Adipose tissue (tissue), 3 donors: ENCODE results near the gene SRGAP2B. TPM values are rescaled to one million over a fixed set of nuclear protein-coding genes. Genes with fewer than 3 reads are reported as not detected.
"Not testable (repeated sequence)": the region's sequence is repeated elsewhere in the genome, so short reads cannot be mapped to it uniquely, and the experiment has no call there.

Experiments used
- H3K27ac ChIP-seq: one replicate; pipeline ENCODE4 v1.5.1; 2013; ENCODE audit warnings: low read depth, low read length
- WGBS, 3 donors: extraction: QIAGEN DNeasy Blood & Tissue Kit; methylation state at CpG; one replicate each; pipeline ENCODE4 v1.1.7; 2013; 5-methylcytosine and 5-hydroxymethylcytosine counted together
- polyA plus RNA-seq, 3 donors: library from polyadenylated mRNA; stranded (reverse); fragments of 200-250 nt; gene quantifications; one replicate each; pipeline ENCODE4 v1.2.3, GENCODE V29; 2013
- donor health status: healthy with polysubstance abuse.
- donor health status: Bipolar disorder and iron deficiency.
- donor health status: healthy.

SRGAP2B gene
- polyA plus RNA-seq, 3 donors = 2.9 to 15.5 (median 9.0) TPM

GRCh38 chr1:144971936-144972335, 123.2 kb downstream of the SRGAP2B start:
- not testable (repeated sequence) for H3K27ac ChIP-seq
- no CpG with 5 or more reads among the region's 3 CpGs for WGBS, 3 donors

- H3K27ac ChIP-seq = not testable (repeated sequence)
- 68 to 91% (median 79%) methylated on average over 2 to 3 of the region's 3 CpGs for WGBS, 3 donors
Measured at GRCh38 chr1:144966488-144966887, 128.6 kb downstream of the SRGAP2B start.

DNA sequence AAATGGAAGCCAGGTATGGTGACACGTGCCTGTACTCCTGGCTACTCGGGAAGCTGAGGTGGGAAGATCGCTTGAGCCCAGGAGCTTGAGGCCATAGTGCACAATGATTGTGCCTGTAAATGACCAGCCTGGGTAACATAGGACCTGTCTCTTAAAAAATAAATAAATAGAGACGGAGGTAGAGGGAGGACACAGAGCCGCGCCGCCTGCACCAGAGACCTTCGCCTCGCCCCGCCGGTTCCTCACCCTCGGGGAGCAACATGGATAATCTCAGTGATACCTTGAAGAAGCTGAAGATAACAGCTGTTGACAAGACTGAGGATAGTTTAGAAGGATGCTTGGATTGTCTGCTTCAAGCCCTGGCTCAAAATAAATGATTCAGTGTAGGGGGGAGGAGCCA, 130.4 kb downstream of the SRGAP2B start:
- WGBS, 3 donors = 98 to 99% (median 98%) methylated on average over 9 to 11 of the region's 12 CpGs
- not testable (repeated sequence) for H3K27ac ChIP-seq

DNA sequence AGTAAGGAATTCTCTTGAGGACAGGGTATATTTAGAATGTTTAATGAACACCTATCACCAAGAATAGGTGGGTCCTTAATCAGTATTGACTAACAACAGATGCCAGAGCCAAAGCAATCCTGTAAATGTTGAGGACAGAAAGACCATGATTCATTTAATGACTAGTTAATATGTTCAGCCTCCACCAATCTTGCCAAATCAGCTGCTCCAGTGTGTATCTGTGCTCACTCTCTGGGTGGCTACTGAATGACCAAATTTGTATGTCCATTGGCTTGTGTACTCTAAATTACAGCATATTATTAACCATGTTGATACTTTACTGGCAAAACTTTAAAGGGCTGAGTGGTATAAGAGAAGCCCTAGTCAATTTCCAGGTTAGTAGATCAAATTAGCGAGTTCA, 130.9 kb downstream of the SRGAP2B start:
- 100% methylated on average over 1 of the region's 1 CpG; no CpG with 5 or more reads in 2 of the 3 donors for WGBS, 3 donors
- H3K27ac ChIP-seq = not testable (repeated sequence)

DNA sequence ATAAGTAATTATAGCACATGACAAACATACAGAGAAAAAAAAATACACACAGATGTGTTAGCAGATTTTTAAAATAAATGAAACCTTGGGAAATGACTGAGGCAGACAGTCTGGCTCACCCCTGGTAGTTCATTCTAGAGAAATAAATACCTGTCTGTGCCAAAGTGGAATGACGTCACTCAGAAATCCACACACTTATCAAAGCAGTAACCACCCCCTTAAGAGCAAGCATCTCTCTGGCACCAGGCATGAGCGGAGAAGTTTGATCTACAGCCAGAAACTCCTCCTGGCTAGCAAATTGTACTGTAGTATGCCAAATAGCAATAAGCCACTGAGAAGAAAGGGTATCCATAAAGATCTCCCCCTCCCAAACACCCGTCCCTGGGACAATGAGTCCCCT, 131.6 kb downstream of the SRGAP2B start:
- WGBS, 3 donors = 65 to 81% (median 78%) methylated on average over 3 of the region's 3 CpGs
- H3K27ac ChIP-seq = not testable (repeated sequence)

DNA sequence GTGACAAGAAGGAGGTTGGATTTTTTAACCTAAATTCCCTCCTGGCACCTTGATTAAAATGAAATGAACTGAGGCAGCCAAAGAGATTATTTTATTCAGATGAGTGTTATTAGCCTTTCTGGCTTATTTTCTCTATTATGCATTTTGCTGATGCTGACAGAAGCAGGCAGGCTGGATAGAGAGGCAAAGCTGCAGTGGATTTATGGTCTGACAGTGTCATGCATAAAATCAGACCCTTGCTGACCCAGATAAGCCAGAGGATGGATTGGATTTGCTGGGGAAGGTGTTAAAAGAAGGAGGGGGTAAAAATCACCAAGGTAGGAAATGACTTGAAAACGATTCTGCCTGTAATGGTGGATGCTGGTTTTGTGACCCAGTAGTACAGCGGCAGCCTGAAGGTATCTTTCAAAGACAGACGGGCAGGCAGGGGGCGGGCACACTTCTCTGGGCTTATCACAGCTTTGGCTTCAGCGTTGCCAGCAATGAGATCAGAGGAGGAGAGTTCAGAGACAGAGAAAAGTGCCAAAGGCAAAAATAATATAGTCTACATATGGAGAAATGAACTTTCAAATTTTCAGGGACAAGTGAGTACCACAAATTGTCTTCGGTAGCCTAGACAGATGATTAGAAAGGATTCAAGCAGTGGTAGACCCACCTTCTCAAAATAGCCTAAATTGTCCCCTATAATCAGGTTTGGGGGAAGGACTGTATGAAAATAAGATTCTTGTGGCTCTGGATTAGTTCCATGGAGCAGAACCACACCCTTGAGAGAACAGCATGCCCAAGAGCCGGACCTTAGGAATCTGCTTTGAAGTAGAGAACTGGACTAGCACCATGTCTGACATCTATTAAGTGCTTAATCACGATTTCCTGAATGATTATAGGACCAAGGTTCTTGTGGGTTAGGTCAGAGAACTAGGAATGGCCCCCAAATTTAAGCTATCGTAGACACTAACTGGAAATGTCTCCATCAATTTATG, 133.2 kb downstream of the SRGAP2B start:
- H3K27ac ChIP-seq = not testable (repeated sequence)
- no CpG with 5 or more reads among the region's 9 CpGs for WGBS, 3 donors

DNA sequence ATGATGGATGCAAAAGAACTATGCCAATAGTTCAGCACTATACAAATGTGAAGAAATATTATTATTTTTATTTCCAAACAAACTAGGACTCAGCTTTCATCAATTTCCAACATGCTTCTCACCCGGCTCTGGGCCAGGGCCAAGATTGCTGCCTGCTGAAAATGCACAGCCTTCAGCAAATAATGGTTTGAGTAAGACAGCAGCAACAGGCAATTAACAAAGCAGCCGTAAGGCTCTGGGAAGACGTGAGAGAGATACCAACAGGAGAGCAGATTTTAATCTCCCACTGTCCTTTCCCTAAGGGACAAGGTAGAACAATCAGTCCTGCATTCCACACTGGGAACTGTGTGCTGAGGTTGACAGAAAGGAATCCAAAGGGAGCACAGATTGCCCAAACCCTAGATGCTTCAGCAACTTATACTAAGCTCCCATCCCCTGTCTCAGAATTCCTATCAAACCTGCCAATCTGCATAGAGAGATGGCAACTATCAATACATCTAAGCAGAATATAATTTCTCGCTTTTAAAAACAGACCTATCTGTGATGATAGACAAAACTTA, 134.1 kb downstream of the SRGAP2B start:
- 77 to 100% (median 94%) methylated on average over 1 of the region's 4 CpGs for WGBS, 3 donors
- not testable (repeated sequence) for H3K27ac ChIP-seq

- WGBS, 3 donors = no CpG with 5 or more reads among the region's 2 CpGs
- H3K27ac ChIP-seq = not testable (repeated sequence)
Measured at GRCh38 chr1:144948390-144948789, 146.7 kb downstream of the SRGAP2B start.

- not testable (repeated sequence) for H3K27ac ChIP-seq
- 51 to 86% (median 55%) methylated on average over 1 of the region's 1 CpG for WGBS, 3 donors
Measured at GRCh38 chr1:144947495-144947894, 147.6 kb downstream of the SRGAP2B start.

DNA sequence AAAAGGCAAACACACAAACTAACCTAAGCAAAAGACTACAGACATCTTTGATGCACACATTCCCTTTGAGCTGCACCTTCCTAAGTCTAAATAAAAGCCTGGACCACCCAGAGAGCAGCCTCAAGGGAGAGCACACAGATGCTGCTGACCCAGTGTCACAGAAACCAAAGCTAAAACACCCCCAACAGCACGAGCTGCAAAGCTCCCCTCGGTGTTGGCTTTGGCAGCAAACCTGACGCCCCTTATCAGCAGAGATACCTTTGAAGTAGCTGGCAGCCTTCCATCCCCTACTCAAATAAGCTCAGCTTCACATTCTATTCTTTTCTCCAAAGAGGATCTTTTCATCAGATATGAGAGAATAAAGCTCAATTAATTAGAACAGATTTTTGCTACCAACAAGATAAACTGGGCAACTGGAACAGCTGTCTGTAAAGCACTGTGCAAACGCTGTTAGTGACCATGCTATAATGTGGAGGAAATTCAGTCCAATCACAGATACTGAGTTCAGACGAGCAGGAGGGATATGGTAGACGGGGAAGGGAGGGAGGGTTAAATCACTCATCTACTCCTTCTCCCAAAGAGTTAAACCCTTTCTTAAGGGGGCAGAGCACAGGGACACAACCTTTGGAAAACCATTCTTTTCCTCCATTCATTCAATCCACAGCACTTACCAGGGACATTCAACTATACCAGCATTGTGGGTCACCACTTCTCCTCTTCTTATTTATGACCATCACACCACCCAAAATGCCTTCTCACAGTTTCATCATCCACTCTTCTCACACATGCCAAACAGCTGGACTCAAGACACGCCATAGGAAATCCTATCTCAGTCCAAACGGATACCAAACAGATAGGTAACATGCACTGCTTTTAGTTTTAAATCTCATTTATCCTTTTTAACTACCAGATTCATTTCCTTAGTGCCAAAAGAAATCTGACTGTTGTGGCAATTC, 148.3 kb downstream of the SRGAP2B start:
- WGBS, 3 donors = no CpG with 5 or more reads among the region's 8 CpGs
- not testable (repeated sequence) for H3K27ac ChIP-seq

DNA sequence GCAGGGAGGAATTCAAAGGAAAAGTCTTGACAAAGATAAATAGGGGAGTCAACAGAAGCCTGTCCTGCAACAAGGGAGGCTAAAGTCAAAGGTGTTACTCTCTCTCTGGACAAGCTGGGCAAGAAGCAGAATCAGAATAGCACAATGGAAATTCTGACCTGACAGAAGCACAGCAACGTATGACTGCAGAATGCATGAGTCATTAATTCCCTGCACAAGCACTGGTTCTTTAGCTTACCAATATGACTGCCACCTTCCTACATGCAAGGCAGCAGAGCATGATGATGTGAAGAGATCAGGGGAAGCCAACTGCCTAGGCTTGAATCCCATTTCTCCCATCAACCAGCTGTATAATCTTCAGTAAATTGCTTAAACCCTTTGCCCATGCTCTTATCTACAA, 153.4 kb downstream of the SRGAP2B start:
- WGBS, 3 donors = 33% methylated on average over 1 of the region's 1 CpG; no CpG with 5 or more reads in 2 of the 3 donors

GRCh38 chr1:144940054-144940453, 155.1 kb downstream of the SRGAP2B start:
- H3K27ac ChIP-seq = not testable (repeated sequence)
- no CpG with 5 or more reads among the region's 2 CpGs for WGBS, 3 donors

More for the DNA sequence above, 153.4 kb downstream of the SRGAP2B start:
- not testable (repeated sequence) for H3K27ac ChIP-seq

GRCh38 chr1:144938627-144939026, 156.5 kb downstream of the SRGAP2B start:
- H3K27ac ChIP-seq = not testable (repeated sequence)

DNA sequence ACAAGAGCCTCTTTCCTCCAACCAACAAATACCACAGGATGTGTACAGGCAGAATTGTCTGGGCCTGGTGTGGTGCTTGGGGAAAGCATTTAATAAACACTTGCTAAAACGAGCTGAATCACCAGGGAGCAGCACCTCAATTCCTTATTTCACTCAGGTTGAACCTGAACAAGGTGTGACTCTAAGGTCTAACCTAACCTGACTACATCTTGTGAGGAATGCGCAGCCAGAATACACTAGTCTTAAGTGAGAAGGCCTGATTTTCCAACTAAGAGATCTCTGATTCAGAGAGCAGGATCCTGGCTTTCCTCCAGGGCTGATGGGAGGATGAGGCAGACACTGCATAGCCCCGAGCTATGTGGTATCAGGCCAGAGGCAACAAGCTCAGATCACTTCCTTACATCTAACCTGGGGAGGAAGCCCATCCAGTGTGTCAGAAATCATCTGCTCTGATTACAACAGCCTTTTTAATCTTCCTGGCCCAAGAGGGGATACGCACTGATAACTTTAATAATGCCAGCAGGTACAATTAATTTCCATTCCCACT, 158.9 kb downstream of the SRGAP2B start:
- WGBS, 3 donors = 91 to 100% methylated on average over 1 of the region's 4 CpGs; no CpG with 5 or more reads in 1 of the 3 donors
- not testable (repeated sequence) for H3K27ac ChIP-seq

DNA sequence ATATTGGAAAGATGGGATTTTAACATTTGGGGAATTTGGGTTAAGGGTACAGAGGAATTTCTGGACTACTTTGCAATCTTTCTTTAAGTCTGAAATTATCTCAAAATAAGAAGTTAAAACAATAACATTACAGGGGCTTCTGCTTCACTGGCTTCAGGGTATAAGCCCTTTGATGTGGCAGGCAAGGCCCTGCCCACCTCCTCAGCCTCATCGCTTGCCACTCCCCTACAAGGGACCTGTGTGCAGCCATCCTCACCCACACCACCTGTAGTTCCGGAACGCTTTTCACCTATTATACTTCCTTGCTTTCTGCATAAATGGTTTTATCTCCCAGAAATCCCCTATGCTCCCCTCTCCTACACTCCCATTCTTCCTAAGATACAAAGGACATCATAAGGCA, 159.8 kb downstream of the SRGAP2B start:
- WGBS, 3 donors = no CpG with 5 or more reads among the region's 3 CpGs
- H3K27ac ChIP-seq = not testable (repeated sequence)

DNA sequence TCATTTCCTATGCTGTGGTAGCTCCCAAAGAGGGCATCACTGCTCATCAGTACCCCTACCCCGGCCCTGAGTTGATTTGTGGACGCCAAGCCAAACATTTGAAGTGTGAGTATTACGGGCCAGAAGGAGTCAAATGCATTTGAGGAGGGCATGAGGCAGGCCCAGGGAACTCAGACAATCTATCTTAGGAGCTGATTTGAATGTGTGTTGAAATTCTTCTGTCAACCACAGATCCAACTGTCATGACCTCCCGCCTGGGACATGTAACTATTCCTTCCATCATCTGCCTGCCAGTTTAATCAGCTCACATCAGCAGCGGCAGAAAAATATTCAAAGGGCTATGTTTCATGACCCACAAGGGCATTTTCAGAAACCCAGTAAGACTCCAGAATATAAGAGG, 162.1 kb downstream of the SRGAP2B start:
- not testable (repeated sequence) for H3K27ac ChIP-seq
- 82 to 96% (median 95%) methylated on average over 4 of the region's 5 CpGs for WGBS, 3 donors

DNA sequence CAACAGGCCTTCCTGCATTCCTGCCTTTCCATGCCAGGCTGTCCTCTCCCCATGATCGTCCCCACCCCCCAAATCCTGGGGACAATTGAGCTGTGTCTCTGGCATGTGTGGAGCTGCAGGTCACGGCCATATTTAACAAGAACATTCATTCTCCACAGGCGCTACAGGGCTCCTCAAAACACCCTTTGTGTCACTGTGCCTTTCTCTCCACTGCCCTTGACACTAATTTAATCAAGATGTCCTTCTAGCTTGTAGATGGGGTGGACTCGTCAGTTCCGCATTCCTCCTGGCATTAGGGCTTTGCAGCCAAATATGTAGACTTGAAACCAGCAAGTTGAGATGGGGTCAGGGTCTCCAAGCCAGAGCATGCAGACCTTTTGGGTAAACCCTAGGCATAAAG, 163.0 kb downstream of the SRGAP2B start:
- WGBS, 3 donors = 90 to 98% (median 96%) methylated on average over 4 of the region's 5 CpGs
- not testable (repeated sequence) for H3K27ac ChIP-seq

GRCh38 chr1:144931553-144931952, 163.6 kb downstream of the SRGAP2B start:
- not testable (repeated sequence) for H3K27ac ChIP-seq
- WGBS, 3 donors = 40 to 86% (median 44%) methylated on average over 1 of the region's 1 CpG
